GM21360 (cell line): ENCODE results near the gene CPN2.

Source experiments
- ATAC-seq: cut with Tn5 transposase; IDR thresholded peaks from one replicate; pipeline ENCODE4 v1.9.1; 2021; ENCODE audit warnings: mild to moderate bottlenecking, moderate library complexity; ENCODE audit not compliant: unreplicated experiment

CPN2 gene

DNA sequence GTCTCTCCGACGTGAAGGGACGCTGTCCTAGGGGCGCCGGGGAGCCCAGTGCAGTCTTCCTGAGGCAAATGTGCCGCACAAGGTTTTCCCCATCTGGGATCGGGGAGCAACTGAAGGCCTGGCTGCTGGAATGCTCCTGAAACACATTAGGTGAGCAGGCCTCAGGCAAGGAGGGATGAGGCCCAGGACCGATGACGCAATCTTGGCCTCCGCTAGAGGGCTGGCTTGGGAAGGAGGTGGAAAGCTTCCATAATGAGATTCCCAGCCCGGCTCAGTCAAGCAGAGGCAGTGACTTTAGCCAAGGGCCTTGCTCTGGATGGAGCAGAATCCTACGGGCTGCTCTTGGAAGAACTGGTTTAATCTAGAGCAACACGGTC is 50.8 kb downstream of the CPN2 start:
- ATAC-seq = no peak

DNA sequence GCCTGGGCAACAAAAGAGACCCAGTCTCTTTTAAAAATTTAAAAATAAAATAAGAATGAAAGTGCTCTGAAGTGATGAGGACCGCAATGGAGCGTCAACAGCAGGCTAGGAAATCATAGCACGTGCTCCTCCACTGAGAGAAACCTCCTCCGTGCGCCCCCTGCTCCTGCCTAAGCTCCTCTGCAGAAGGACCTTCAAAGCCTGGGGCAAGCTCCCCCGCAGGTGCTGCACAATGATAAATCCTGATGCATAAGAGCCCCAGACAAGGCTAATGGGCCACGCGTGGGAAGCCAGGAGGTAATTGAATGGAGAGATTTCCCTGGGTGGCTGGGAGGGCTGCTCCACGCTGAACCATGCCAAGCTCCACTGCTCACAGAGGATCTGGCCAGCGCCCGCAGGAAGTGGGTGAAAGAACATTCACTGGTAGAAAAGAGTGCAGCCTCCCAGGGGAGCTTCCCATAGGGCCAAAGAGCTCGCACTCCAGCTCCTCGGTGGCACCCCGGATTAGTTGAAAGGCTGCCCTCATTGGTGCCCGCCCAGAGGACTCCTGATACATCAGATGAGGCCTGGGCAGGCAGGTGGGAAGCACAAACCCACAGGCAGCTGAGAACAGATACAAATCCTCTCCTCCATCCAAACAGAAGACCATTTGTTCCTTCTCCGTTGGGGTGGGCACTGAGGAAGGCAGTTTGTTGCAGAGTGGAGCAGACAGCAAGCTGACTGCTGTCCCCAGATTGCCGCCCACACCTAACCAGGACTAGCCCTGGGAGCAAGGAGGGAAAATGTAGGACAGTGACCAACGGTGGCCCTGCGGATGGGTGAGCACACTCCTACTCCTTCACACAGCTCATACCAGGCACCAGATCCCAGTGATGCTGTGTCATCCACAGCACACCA is 52.5 kb downstream of the CPN2 start:
- no peak for ATAC-seq

DNA sequence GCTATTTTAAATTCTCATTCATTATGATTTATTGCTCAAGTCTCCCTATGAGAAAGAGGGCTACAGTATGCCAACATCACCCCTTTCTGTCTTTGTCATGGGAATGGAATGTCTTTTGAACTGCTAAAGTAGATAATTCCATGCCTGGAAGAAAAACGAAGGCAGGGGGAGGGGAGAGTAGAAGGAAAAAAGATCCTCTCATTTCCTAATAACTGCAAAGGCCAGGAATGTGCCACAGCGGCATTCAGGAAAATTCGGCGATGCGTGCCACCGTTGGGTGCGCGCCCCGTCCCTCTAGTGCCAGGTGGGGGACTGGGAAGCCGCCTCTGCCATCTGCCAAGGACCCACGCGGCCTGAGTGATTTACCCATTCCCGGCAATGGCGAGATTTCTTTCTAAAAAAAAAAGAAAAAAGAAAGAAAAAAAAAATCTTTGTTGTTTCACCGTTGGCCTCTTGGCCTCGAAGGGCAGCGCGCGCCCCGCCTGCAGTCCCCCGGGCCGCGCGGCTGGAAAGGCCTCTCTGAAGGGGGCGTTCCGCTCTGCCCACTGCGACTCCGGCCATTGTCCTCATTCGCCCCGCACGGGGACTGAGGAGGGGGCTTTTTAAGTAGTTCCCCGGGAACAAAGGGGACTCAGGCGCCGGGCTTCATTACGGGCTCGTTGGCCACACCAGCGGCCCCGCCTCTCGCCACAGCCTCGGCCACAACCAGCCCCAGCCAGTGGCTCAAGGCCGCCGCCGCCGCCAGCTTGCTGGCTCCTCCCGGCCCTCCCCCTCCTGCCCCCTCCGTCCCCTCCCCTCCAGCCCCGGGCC is 54.5 kb downstream of the CPN2 start:
- ATAC-seq = no peak

DNA sequence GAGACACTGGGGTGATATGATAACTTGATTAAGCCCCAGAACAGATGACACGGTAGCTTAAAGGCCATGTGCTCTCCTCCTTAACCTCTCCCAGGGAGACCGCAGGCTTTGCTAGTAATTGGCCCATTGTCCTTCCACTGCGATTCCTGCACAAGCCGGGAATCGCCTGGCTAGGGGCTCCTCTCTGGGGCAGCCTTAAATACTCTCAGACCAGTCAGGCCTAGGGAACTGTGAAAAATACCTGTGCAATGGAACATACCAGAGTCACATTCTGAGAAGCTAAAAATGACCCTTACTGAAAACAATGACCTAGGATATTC is 56.3 kb downstream of the CPN2 start:
- ATAC-seq = no peak

DNA sequence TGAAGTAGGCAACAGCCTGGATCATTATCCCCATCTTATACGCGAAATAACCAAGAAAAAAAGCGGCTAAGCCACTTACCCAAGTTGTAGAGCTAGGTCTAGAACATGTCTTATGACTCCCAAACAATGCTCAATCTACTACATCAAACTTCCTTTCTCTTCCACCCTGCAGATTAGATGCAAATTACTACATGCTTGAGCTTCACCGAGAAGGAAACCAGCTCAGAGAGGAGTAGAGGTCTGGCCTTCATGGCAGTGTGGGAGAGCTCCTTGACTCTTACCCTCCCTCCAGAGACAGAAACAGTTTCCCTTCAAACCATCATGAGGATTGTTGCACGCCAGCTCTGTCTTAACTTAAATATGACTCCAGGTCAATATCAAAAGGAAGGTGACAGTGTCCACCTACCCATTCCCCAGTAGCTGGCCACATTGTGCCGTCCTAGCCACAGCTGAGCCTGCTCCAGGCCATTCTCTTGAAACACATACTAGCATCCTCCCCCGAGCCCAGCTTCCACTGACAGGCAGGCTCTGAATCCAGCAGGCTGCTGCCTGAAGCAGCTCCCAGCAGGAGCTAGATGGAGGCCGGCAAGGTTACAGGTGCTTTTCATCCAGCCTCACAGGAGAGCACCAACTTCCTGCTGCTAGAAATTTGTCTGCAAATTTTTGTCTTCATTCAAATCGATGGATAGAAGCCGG is 56.8 kb downstream of the CPN2 start:
- no peak for ATAC-seq

DNA sequence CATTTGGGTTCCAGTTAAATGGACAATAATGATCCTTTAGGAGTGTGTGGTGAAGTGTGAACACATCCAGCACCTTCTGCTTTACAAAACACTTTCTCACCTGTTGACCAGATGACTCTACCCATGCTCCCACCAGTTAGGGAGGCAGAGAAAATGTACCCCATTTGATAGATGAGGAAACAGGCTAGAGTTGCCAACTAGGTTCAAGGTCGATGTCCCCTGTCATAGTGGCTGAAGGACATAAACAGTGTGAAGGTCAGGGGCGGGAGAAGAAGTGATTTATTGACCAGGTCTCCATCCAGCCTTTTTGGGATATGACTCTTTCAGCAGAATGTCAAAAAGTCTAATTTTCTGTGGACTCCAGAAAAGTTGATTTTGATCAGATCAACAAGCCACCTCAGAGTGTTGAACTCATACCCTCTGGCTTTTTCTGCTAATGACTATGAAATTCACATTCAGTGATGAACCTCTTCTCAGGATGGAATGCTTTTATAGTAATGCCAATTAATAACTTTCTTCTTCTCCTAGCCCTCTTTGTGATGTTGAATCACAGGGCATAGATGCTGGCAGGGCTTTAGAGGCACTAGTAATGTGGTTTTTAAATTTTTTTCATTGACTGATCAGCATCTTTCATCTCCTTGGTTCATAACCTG is 57.5 kb downstream of the CPN2 start:
- ATAC-seq = no peak

DNA sequence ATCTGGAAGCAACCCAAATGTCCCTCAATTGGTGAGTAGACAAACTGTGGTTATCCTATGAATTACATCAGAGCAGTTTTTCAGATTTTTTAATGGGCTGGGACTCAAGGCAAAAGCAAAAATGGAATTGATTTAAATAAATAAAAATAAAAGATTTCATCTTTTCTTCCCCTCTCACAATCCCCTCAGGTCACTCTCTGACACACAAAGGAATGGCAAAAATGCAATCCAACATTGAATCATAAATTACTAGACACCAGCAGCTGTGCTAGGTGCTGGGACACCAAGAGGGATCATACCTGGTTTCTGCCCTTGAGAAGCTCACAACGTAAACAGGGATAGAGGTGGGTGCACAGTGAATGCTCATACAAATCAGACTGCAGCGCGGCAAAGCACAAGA is 58.8 kb downstream of the CPN2 start:
- no peak for ATAC-seq
